Fibroblast of lung (primary cell): ENCODE results near the gene NUDT3. TPM values are rescaled to one million over a fixed set of nuclear protein-coding genes. Genes with fewer than 3 reads are reported as not detected.
"Not testable (repeated sequence)": the region's sequence is repeated elsewhere in the genome, so short reads cannot be mapped to it uniquely, and the experiment has no call there.

Experiments
- DNase-seq, 2 donors: peaks; one replicate each; pipeline versions ENCODE4 v3.0.0 to v3.0.0-alpha.2; 2010; ENCODE audit warnings: low read depth in 2 of 2
- H2AFZ ChIP-seq: 2 replicates; pipeline ENCODE4 v1.5.1; 2012; ENCODE audit warnings: low read length, control low read depth, inconsistent platforms
- H3K27ac ChIP-seq: 2 replicates; pipeline ENCODE4 v1.5.1; 2011; ENCODE audit warnings: low read length, control low read depth; ENCODE audit not compliant: insufficient read depth
- H3K27me3 ChIP-seq: 2 replicates; pipeline ENCODE4 v1.5.1; 2011; ENCODE audit warnings: mild to moderate bottlenecking, low read length; ENCODE audit not compliant: control insufficient read depth, insufficient read depth
- H3K36me3 ChIP-seq: 2 replicates; pipeline ENCODE4 v1.5.1; 2011; ENCODE audit warnings: low read length; ENCODE audit not compliant: control insufficient read depth, insufficient read depth
- H3K4me1 ChIP-seq: 2 replicates; pipeline ENCODE4 v1.5.1; 2011; ENCODE audit warnings: low read length; ENCODE audit not compliant: control insufficient read depth, insufficient read depth; ENCODE audit errors: extremely low read depth
- H3K4me2 ChIP-seq: 2 replicates; pipeline ENCODE4 v1.5.1; 2011; ENCODE audit warnings: low read length, control low read depth; ENCODE audit not compliant: insufficient read depth; ENCODE audit errors: extremely low read depth
- H3K4me3 ChIP-seq, 4 experiments: fragments of 200-600 bp in 1 of 4; sonication (generic) in 1 of 4; replicated peaks in 1 of 4; 2 replicates each; pipeline ENCODE4 v1.5.1; 2011 to 2016; ENCODE audit warnings: low read length in 4 of 4, low read depth in 3 of 4, mild to moderate bottlenecking in 3 of 4, control low read depth in 2 of 4, inconsistent platforms in 1 of 4, mixed read lengths in 1 of 4; ENCODE audit not compliant: insufficient read depth in 1 of 4; ENCODE audit errors: control extremely low read depth in 1 of 4
- H3K79me2 ChIP-seq: 2 replicates; pipeline ENCODE4 v1.5.1; 2012; ENCODE audit warnings: mild to moderate bottlenecking, low read length, inconsistent platforms; ENCODE audit not compliant: control insufficient read depth, insufficient read depth
- H3K9ac ChIP-seq: 2 replicates; pipeline ENCODE4 v1.5.1; 2011; ENCODE audit warnings: mild to moderate bottlenecking, low read length, control low read depth; ENCODE audit not compliant: insufficient read depth
- H3K9me3 ChIP-seq: 2 replicates; pipeline ENCODE4 v1.5.1; 2012; ENCODE audit warnings: low read depth, low read length; ENCODE audit not compliant: control insufficient read depth, insufficient read depth
- H4K20me1 ChIP-seq: 2 replicates; pipeline ENCODE4 v1.5.1; 2011; ENCODE audit warnings: low read length; ENCODE audit not compliant: control insufficient read depth, insufficient read depth; ENCODE audit errors: extremely low read depth
- EZH2 ChIP-seq: IDR thresholded peaks from 2 replicates; pipeline ENCODE4 v1.5.1; 2012; ENCODE audit warnings: low read length, control low read depth, mild to moderate bottlenecking; ENCODE audit errors: missing control alignments
- polyA plus RNA-seq, 2 donors: library from polyadenylated mRNA; depleted of rRNA in 1 of 2; stranded (reverse) in 1 of 2; unstranded in 1 of 2; fragments of >200 nt; gene quantifications; 2 replicates each; pipeline ENCODE4 v1.2.1, GENCODE V29; 2011 to 2012; ENCODE audit warnings: missing spikeins in 1 of 2
- total RNA-seq: library from RNA; depleted of rRNA; stranded (reverse); fragments of >200 nt; gene quantifications from 2 replicates; pipeline ENCODE4 v1.2.1, GENCODE V29; 2014
- TF ChIP-seq, protein P1 (sequence below), 2 donors: IDR thresholded peaks in 1 of 2; conservative IDR thresholded peaks in 1 of 2; 1 replicate in 1 of 2; 2 replicates in 1 of 2; pipeline ENCODE4 v1.5.1; 2011 to 2012; ENCODE audit warnings: low read length in 2 of 2, control low read depth in 1 of 2, inconsistent platforms in 1 of 2, low read depth in 1 of 2, mild to moderate bottlenecking in 1 of 2

The NUDT3 gene
- total and polyA plus RNA-seq, 2 donors (not counting 1 experiment from before 2014, with no cell fraction given), result 16.0 to 27.4 TPM

DNA sequence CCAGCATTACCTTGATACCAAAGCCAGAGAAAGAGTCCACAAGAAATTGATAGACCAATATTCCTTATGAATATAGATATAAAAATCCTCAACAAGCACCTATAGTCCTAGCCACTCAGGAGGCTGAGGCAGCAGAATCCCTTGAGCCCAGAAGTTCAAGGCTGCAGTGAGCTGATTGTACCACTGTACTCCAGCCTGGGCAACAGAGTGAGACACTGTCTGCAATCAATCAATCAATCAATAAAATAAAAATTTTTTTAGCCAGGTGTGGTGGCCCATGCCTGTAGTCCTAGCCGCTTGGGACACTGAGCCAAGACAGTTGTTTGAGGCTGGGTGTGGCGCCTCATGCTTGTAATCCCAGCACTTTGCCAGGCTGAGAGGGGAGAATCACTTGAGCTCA is 124.7 kb downstream of the NUDT3 start:
- H3K79me2 ChIP-seq, result no peaks in the 10 kb centered on the region
- H3K4me3 ChIP-seq, result no peak overlapping the region
- no peak overlapping the region for H3K9ac ChIP-seq
- no peaks in the 10 kb centered on the region for H3K27me3 ChIP-seq
- TF ChIP-seq, protein P1, sequence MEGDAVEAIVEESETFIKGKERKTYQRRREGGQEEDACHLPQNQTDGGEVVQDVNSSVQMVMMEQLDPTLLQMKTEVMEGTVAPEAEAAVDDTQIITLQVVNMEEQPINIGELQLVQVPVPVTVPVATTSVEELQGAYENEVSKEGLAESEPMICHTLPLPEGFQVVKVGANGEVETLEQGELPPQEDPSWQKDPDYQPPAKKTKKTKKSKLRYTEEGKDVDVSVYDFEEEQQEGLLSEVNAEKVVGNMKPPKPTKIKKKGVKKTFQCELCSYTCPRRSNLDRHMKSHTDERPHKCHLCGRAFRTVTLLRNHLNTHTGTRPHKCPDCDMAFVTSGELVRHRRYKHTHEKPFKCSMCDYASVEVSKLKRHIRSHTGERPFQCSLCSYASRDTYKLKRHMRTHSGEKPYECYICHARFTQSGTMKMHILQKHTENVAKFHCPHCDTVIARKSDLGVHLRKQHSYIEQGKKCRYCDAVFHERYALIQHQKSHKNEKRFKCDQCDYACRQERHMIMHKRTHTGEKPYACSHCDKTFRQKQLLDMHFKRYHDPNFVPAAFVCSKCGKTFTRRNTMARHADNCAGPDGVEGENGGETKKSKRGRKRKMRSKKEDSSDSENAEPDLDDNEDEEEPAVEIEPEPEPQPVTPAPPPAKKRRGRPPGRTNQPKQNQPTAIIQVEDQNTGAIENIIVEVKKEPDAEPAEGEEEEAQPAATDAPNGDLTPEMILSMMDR (conservative IDR thresholded peaks at IDR 0.05 in 1 of 2, IDR thresholded peaks at IDR 0.05 in 1 of 2; ENCODE audit: low read depth in 1 of 2, low read length in 2 of 2), result no peak
- TF ChIP-seq EZH2, result no peak
- no peaks in the 10 kb centered on the region for H3K4me1 ChIP-seq
- no peak for DNase-seq
- H2AFZ ChIP-seq, result no peak overlapping the region
- H3K4me2 ChIP-seq, result no peak overlapping the region
- H3K9me3 ChIP-seq, result no peaks in the 10 kb centered on the region
- no peaks in the 10 kb centered on the region for H3K36me3 ChIP-seq
- no peaks in the 10 kb centered on the region for H4K20me1 ChIP-seq
- no peak overlapping the region for H3K27ac ChIP-seq

GRCh38 chr6:34263484-34263883 is 129.0 kb downstream of the NUDT3 start:
- H3K27ac ChIP-seq, H3K27me3 ChIP-seq, H4K20me1 ChIP-seq, DNase-seq, H2AFZ ChIP-seq, H3K4me3 ChIP-seq, H3K9ac ChIP-seq, H3K4me2 ChIP-seq, H3K9me3 ChIP-seq, H3K36me3 ChIP-seq, H3K79me2 ChIP-seq, H3K4me1 ChIP-seq: not testable (repeated sequence)

DNA sequence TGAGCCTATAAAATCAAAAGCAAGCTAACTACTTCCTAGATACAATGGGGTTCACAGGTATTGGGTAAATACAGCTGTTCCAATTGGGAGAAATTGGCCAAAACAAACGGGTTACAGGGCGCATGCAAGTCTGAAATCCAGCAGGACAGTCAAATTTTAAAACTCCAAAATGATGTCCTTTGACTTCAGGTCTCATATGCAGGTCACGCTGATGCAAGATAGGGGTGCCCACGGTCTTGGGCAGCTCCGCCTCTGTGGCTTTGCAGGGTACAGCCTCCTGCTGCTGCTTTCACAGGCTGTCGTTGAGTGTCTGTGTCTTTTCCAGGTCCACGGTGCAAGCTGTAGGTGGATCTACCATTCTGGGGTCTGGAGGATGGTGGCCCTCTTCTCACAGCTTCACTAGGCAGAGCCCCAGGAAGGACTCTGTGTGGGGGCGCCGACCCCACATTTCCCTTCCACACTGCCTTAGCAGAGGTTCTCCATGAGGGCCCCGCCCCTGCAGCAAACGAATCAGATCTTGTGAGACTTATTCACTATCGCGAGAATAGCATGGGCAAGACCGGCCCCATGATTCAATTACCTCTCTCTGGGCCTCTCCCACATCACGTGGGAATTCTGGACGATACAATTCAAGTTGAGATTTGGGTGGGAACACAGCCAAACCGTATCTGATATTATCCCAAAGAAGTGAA is 131.7 kb downstream of the NUDT3 start:
- H2AFZ ChIP-seq, result no peak overlapping the region
- H3K9me3 ChIP-seq, result no peaks in the 10 kb centered on the region
- no peak overlapping the region for H3K4me2 ChIP-seq
- no peak overlapping the region for H3K9ac ChIP-seq
- no peak overlapping the region for H3K27ac ChIP-seq
- no peaks in the 10 kb centered on the region for H3K27me3 ChIP-seq
- H3K4me3 ChIP-seq, result no peak overlapping the region
- H3K4me1 ChIP-seq, result no peaks in the 10 kb centered on the region
- no peaks in the 10 kb centered on the region for H3K36me3 ChIP-seq
- no peak for TF ChIP-seq EZH2
- TF ChIP-seq, protein P1 (conservative IDR thresholded peaks at IDR 0.05 in 1 of 2, IDR thresholded peaks at IDR 0.05 in 1 of 2; ENCODE audit: low read depth in 1 of 2, low read length in 2 of 2), result no peak
- no peak for DNase-seq
- no peaks in the 10 kb centered on the region for H3K79me2 ChIP-seq
- no peaks in the 10 kb centered on the region for H4K20me1 ChIP-seq
